Neuronal stem cell (in vitro differentiated cells): ENCODE measurements around the gene B9D1.

Experiments
- DNase-seq: peaks from one replicate; pipeline ENCODE4 v3.0.0-alpha.2; 2013; ENCODE audit warnings: low spot score
- H2AFZ ChIP-seq: one replicate; pipeline ENCODE4 v1.6.1; 2013; ENCODE audit warnings: mild to moderate bottlenecking, low read length, inconsistent platforms
- H2AK5ac ChIP-seq: 2 replicates; pipeline ENCODE4 v1.6.1; 2013; ENCODE audit warnings: low read depth, mild to moderate bottlenecking, inconsistent platforms, low read length, moderate library complexity, mixed read lengths
- H2BK120ac ChIP-seq: 2 replicates; pipeline ENCODE4 v1.6.1; 2013; ENCODE audit warnings: low read depth, mild to moderate bottlenecking, inconsistent platforms, low read length, moderate library complexity, mixed read lengths
- H2BK12ac ChIP-seq: one replicate; pipeline ENCODE4 v1.6.1; 2013; ENCODE audit warnings: low read length, inconsistent platforms
- H2BK15ac ChIP-seq: 2 replicates; pipeline ENCODE4 v1.6.1; 2013; ENCODE audit warnings: mild to moderate bottlenecking, low read length, inconsistent platforms, mixed read lengths
- H2BK5ac ChIP-seq: one replicate; pipeline ENCODE4 v1.6.1; 2013; ENCODE audit warnings: inconsistent platforms, mild to moderate bottlenecking, low read length, moderate library complexity
- H3K14ac ChIP-seq: one replicate; pipeline ENCODE4 v1.6.1; 2013; ENCODE audit warnings: low read length, inconsistent platforms
- H3K18ac ChIP-seq: 2 replicates; pipeline ENCODE4 v1.6.1; 2013; ENCODE audit warnings: low read length, inconsistent platforms
- H3K23ac ChIP-seq: 2 replicates; pipeline ENCODE4 v1.6.1; 2013; ENCODE audit warnings: low read depth, mild to moderate bottlenecking, mixed read lengths, low read length, inconsistent platforms; ENCODE audit not compliant: poor library complexity
- H3K27ac ChIP-seq: replicated peaks from 3 replicates; pipeline ENCODE4 v1.5.1; 2013; ENCODE audit warnings: low read length, inconsistent platforms
- H3K27me3 ChIP-seq, 3 experiments: 2 replicates each; pipeline ENCODE4 v1.6.1; 2013; ENCODE audit warnings: low read length in 3 of 3, mild to moderate bottlenecking in 2 of 3, inconsistent platforms in 1 of 3, low read depth in 1 of 3, mixed read lengths in 1 of 3, moderate library complexity in 1 of 3; ENCODE audit not compliant: control insufficient read depth in 3 of 3, insufficient read depth in 3 of 3
- H3K36me3 ChIP-seq, 2 donors: replicated peaks in 1 of 2; 2 replicates each; pipeline ENCODE4 v1.6.1; 2013; ENCODE audit warnings: low read length in 2 of 2; ENCODE audit not compliant: control insufficient read depth in 2 of 2, insufficient read depth in 2 of 2
- H3K4ac ChIP-seq: 2 replicates; pipeline ENCODE4 v1.6.1; 2013; ENCODE audit warnings: inconsistent platforms, mild to moderate bottlenecking, low read length, moderate library complexity
- H3K4me1 ChIP-seq, 2 donors: 1 replicate in 1 of 2; 2 replicates in 1 of 2; pipeline ENCODE4 v1.6.1; 2013; ENCODE audit warnings: low read length in 2 of 2, low read depth in 1 of 2; ENCODE audit not compliant: control insufficient read depth in 2 of 2, insufficient read depth in 1 of 2
- H3K4me2 ChIP-seq: one replicate; pipeline ENCODE4 v1.6.1; 2013; ENCODE audit warnings: mild to moderate bottlenecking, low read length, inconsistent platforms; ENCODE audit not compliant: insufficient read depth, poor library complexity, severe bottlenecking
- H3K4me3 ChIP-seq, 2 donors: 2 replicates each; pipeline ENCODE4 v1.5.1; 2013; ENCODE audit warnings: low read length in 2 of 2, mild to moderate bottlenecking in 2 of 2, inconsistent platforms in 1 of 2, moderate library complexity in 1 of 2
- H3K79me1 ChIP-seq: one replicate; pipeline ENCODE4 v1.6.1; 2013; ENCODE audit warnings: low read depth, mild to moderate bottlenecking, inconsistent platforms, low read length, moderate library complexity
- H3K9ac ChIP-seq: one replicate; pipeline ENCODE4 v1.6.1; 2013; ENCODE audit warnings: mild to moderate bottlenecking, low read depth, low read length, inconsistent platforms; ENCODE audit not compliant: poor library complexity
- H3K9me3 ChIP-seq, 2 donors: replicated peaks in 1 of 2; 2 replicates each; pipeline versions ENCODE3 to v1.6.1; 2013; ENCODE audit warnings: low read length in 2 of 2, mild to moderate bottlenecking in 2 of 2, inconsistent platforms in 1 of 2, low read depth in 1 of 2, mixed read lengths in 1 of 2, moderate library complexity in 1 of 2; ENCODE audit not compliant: control insufficient read depth in 2 of 2, insufficient read depth in 1 of 2
- H4K8ac ChIP-seq: one replicate; pipeline ENCODE4 v1.6.1; 2013; ENCODE audit warnings: low read depth, mild to moderate bottlenecking, inconsistent platforms, low read length, moderate library complexity
- H4K91ac ChIP-seq: one replicate; pipeline ENCODE4 v1.6.1; 2013; ENCODE audit warnings: low read length, low read depth, mild to moderate bottlenecking, inconsistent platforms; ENCODE audit not compliant: poor library complexity
- WGBS, 2 donors: extraction: QIAGEN DNeasy Blood & Tissue Kit; methylation state at CpG; one replicate each; pipeline ENCODE4 v1.1.7; 2013; ENCODE audit warnings: missing lambda C conversion rate in 2 of 2, mixed read lengths in 1 of 2; ENCODE audit not compliant: insufficient read length in 2 of 2, insufficient replicate concordance in 1 of 2; ENCODE audit errors: extremely low coverage in 2 of 2; 5-methylcytosine and 5-hydroxymethylcytosine counted together

The B9D1 gene

DNA sequence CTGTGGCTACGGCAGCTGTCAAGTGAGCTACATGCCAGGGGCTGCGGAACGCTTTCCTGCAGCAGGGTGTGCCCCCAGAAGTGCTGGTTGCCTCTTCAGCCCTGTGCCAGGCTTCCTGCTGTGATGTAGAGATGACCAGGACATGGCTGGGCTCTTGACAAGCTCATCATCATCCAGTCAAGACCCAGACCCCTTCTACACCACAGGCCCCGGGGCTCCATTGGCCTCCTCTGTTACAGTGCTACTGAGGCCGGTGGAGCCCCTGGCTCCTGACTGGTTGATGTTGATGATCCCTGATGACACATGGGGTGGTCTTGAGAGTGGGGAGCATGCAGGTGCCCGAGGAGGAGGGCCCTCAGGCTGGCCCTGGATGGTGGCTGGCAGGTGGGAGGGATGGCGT is 50.1 kb downstream of the B9D1 start:
- H2BK120ac ChIP-seq: no peak overlapping the region
- peaks cover 3 to 12% of the 10 kb centered on the region in 2 donors for H3K4me1 ChIP-seq
- WGBS, 2 donors: no CpG with 5 or more reads among the region's 7 CpGs
- DNase-seq: no peak
- H3K27me3 ChIP-seq: no peaks in the 10 kb centered on the region
- H3K4ac ChIP-seq: no peak overlapping the region
- H3K4me2 ChIP-seq: no peak overlapping the region
- no peak overlapping the region for H4K8ac ChIP-seq
- no peak overlapping the region for H2BK5ac ChIP-seq
- peaks cover 16 to 77% of the 10 kb centered on the region in 2 donors for H3K36me3 ChIP-seq
- no peak overlapping the region for H2AFZ ChIP-seq
- H3K23ac ChIP-seq: peak overlapping the region; percentile 1
- H2BK15ac ChIP-seq: no peak overlapping the region
- no peak overlapping the region for H3K14ac ChIP-seq
- H2BK12ac ChIP-seq: no peak overlapping the region
- H3K9me3 ChIP-seq: no peaks in the 10 kb centered on the region
- no peak overlapping the region for H2AK5ac ChIP-seq
- H4K91ac ChIP-seq: no peak overlapping the region
- H3K27ac ChIP-seq: no peak overlapping the region
- H3K79me1 ChIP-seq: no peaks in the 10 kb centered on the region
- H3K4me3 ChIP-seq: no peak overlapping the region
- no peak overlapping the region for H3K9ac ChIP-seq
- no peak overlapping the region for H3K18ac ChIP-seq

DNA sequence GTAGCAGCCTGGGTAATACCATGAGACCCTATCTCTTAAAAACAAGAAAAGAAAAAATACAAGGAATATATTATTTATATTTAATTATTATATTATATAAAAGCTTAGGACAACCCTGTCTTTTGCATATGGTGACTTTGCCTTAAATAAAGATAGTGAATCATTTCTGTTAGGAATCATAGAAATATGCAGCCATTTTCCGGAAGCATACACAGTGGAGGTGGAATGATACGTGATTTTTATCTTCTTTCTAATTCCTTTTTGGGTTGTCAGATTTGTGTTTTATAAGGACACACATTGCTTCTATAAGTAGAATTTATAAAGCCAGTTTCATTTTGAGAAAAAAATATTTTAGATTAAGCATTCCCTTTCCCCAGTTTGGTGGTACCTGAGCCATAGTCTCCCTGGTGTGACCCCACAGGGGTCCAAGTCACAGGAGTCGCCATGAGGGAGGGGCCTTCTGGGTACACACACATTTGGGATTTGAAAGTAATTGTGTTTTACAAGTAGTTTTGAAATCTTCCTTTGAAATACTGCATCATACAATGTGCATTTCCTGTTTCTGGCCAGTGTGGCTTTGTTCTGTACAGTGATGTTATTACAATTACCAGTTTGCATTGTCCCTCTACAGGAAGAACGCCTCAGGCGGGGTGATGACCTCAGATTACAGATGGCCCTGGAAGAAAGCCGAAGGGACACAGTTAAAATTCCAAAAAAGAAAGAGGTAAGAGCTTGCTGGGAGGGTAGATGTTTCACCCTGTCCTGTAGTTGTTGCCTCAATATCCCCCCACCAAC is 50.9 kb downstream of the B9D1 start:
- H3K4me2 ChIP-seq: no peak overlapping the region
- no peaks in the 10 kb centered on the region for H3K79me1 ChIP-seq
- no peak overlapping the region for H3K18ac ChIP-seq
- H2BK120ac ChIP-seq: no peak overlapping the region
- H3K36me3 ChIP-seq: peaks cover 16 to 82% of the 10 kb centered on the region in 2 donors
- no peak overlapping the region for H3K27ac ChIP-seq
- no peak overlapping the region for H3K23ac ChIP-seq
- no peak overlapping the region for H4K8ac ChIP-seq
- H2AK5ac ChIP-seq: no peak overlapping the region
- DNase-seq: no peak
- H3K9me3 ChIP-seq: no peaks in the 10 kb centered on the region
- H2AFZ ChIP-seq: no peak overlapping the region
- whole genome bisulfite sequencing, 2 donors: no CpG with 5 or more reads among the region's 6 CpGs
- H2BK15ac ChIP-seq: no peak overlapping the region
- no peak overlapping the region for H3K14ac ChIP-seq
- H3K4ac ChIP-seq: no peak overlapping the region
- no peak overlapping the region for H4K91ac ChIP-seq
- peaks cover 0 to 6% of the 10 kb centered on the region in 2 donors for H3K4me1 ChIP-seq
- no peaks in the 10 kb centered on the region for H3K27me3 ChIP-seq
- H3K4me3 ChIP-seq: no peak overlapping the region
- H3K9ac ChIP-seq: no peak overlapping the region
- no peak overlapping the region for H2BK5ac ChIP-seq
- H2BK12ac ChIP-seq: no peak overlapping the region

- H2AFZ ChIP-seq: no peak overlapping the region
- no peak for DNase-seq
- H3K79me1 ChIP-seq: no peaks in the 10 kb centered on the region
- no peak overlapping the region for H2BK12ac ChIP-seq
- H4K8ac ChIP-seq: no peak overlapping the region
- no peak overlapping the region for H3K27ac ChIP-seq
- H3K23ac ChIP-seq: no peak overlapping the region
- H3K36me3 ChIP-seq: peaks cover 16 to 87% of the 10 kb centered on the region in 2 donors
- H4K91ac ChIP-seq: no peak overlapping the region
- H3K4me3 ChIP-seq: no peak overlapping the region
- no peak overlapping the region for H2BK5ac ChIP-seq
- no peak overlapping the region for H3K9ac ChIP-seq
- H3K14ac ChIP-seq: no peak overlapping the region
- H3K18ac ChIP-seq: no peak overlapping the region
- no peak overlapping the region for H3K4me2 ChIP-seq
- H2BK15ac ChIP-seq: no peak overlapping the region
- no peak overlapping the region for H3K4ac ChIP-seq
- WGBS, 2 donors: no CpG with 5 or more reads among the region's 5 CpGs
- peaks cover 0 to under 1% of the 10 kb centered on the region in 2 donors for H3K4me1 ChIP-seq
- no peaks in the 10 kb centered on the region for H3K27me3 ChIP-seq
- H2BK120ac ChIP-seq: no peak overlapping the region
- no peak overlapping the region for H2AK5ac ChIP-seq
- no peaks in the 10 kb centered on the region for H3K9me3 ChIP-seq
These were observed 51.5 kb downstream of the B9D1 start for GRCh38 chr17:19311016-19311415.

DNA sequence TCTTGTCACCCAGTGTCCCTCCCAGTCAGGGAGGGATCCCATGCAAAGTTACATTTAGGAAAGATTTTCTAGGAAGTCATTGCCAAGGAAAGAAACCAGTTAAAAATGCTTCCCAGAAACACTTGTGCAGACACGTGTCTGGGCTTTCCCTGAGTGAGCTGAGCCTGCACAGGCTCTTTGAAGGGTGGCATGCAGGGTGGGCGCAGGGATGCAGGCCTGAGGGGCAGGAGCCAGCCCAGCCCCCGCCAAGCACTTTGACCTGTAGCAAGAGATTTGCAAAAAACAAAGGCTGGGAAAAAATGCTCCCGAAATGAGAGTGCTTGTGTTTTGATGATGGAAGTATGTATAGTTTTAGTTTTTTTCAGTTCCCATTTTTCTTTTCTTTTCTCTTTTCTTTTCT is 52.4 kb downstream of the B9D1 start:
- Histone ChIP-seq H4K8ac (no peak overlapping the region), H4K91ac (no peak overlapping the region), H3K4ac (no peak overlapping the region), H3K27me3 (no peaks in the 10 kb centered on the region), H3K27ac (no peak overlapping the region), H3K4me2 (no peak overlapping the region), H2BK15ac (no peak overlapping the region), H2AK5ac (no peak overlapping the region), H2BK120ac (no peak overlapping the region), H2AFZ (no peak overlapping the region), H3K4me3 (no peak overlapping the region), H2BK5ac (no peak overlapping the region), H3K9me3 (no peaks in the 10 kb centered on the region), H3K79me1 (no peaks in the 10 kb centered on the region), H3K14ac (no peak overlapping the region), H3K23ac (no peak overlapping the region), H3K9ac (no peak overlapping the region), H2BK12ac (no peak overlapping the region), H3K36me3 (peaks cover 16 to 86% of the 10 kb centered on the region in 2 donors), H3K18ac (no peak overlapping the region), H3K4me1 (no peaks in the 10 kb centered on the region)
- DNase-seq: no peak
- WGBS, 2 donors: no CpG with 5 or more reads among the region's 4 CpGs
